A549 (cell line): ENCODE data around the gene MRRF. TPM values are rescaled to one million over a fixed set of nuclear protein-coding genes. Genes with fewer than 3 reads are reported as not detected.

Experiments used
- ATAC-seq, 2 experiments: fragments of 200-7000 bp in 1 of 2; fragments of >200 bp in 1 of 2; cut with Nextera tagmentation in 1 of 2; cut with Tn5 transposase in 1 of 2; 3 replicates each; pipeline versions ENCODE4 v1.8.0 to v1.9.1; 2018 to 2020; ENCODE audit warnings: mild to moderate bottlenecking in 1 of 2, moderate library complexity in 1 of 2
- CTCF ChIA-PET: fragments of 300-600 bp; sonication (Branson Sonifier 250); formaldehyde crosslinking; extraction: SDS; loops from one replicate; lab custom pipeline; 2021; ENCODE audit warnings: antibody characterized with exemption, inconsistent platforms; lab: Yijun Ruan, JAX
- POLR2A ChIA-PET: fragments of 350-600 bp; formaldehyde crosslinking; extraction: SDS; loops from one replicate; lab custom pipeline; 2021; ENCODE audit warnings: antibody characterized with exemption, inconsistent platforms; lab: Yijun Ruan, JAX
- DNase-seq, 2 experiments: peaks; one replicate each; pipeline versions ENCODE4 v3.0.0 to v3.0.0-alpha.2; 2011 to 2016; ENCODE audit warnings: low read depth in 1 of 2, low spot score in 1 of 2
- FAIRE-seq: peaks from 2 replicates; lab custom pipeline; 2011; peaks lifted over from hg19 to GRCh38; lab: Jason Lieb, UNC
- H3K27ac ChIP-seq, 2 experiments: fragments of >200 bp; sonication (Bioruptor Twin); formaldehyde crosslinking; 3 replicates each; pipeline ENCODE4 v1.5.1; 2016 to 2017
- H3K4me1 ChIP-seq: fragments of >200 bp; sonication (Bioruptor Twin); formaldehyde crosslinking; 3 replicates; pipeline ENCODE4 v1.6.1; 2016
- H3K4me2 ChIP-seq: fragments of >200 bp; sonication (Bioruptor Twin); formaldehyde crosslinking; 3 replicates; pipeline ENCODE4 v1.6.1; 2016
- H3K4me3 ChIP-seq: fragments of >200 bp; sonication (Bioruptor Twin); formaldehyde crosslinking; 3 replicates; pipeline ENCODE4 v1.5.1; 2016
- H3K9me3 ChIP-seq: fragments of >200 bp; sonication (Bioruptor Twin); formaldehyde crosslinking; 3 replicates; pipeline ENCODE4 v1.6.1; 2016
- BCL3 ChIP-seq: fragments of >200 bp; sonication (Bioruptor Twin); formaldehyde crosslinking; IDR thresholded peaks from 3 replicates; pipeline ENCODE4 v1.6.1; 2016
- CHD4 ChIP-seq: fragments of 200-600 bp; sonication (generic); IDR thresholded peaks from 2 replicates; pipeline ENCODE4 v1.6.1; 2016; ENCODE audit warnings: antibody characterized with exemption, mild to moderate bottlenecking, borderline replicate concordance
- EHF ChIP-seq: fragments of 250-450 bp; sonication (Bioruptor Pico); IDR thresholded peaks from 2 replicates; pipeline ENCODE4 v1.5.0; 2020; ENCODE audit warnings: mild to moderate bottlenecking
- EHMT2 ChIP-seq: fragments of 200-600 bp; sonication (generic); IDR thresholded peaks from 2 replicates; pipeline ENCODE4 v1.6.1; 2016; ENCODE audit warnings: antibody characterized with exemption, low read depth, mild to moderate bottlenecking, moderate library complexity
- FOSB ChIP-seq: fragments of 250-450 bp; sonication (Bioruptor Pico); IDR thresholded peaks from 2 replicates; pipeline ENCODE4 v1.5.0; 2020; ENCODE audit warnings: mild to moderate bottlenecking, moderate library complexity
- FOXS1 ChIP-seq: fragments of 250-450 bp; sonication (Bioruptor Pico); IDR thresholded peaks from 2 replicates; pipeline ENCODE4 v1.5.0; 2020; ENCODE audit warnings: mild to moderate bottlenecking, moderate library complexity
- GATA3 ChIP-seq: IDR thresholded peaks from 2 replicates; pipeline ENCODE4 v1.6.1; 2012; ENCODE audit warnings: borderline replicate concordance
- HOXB5 ChIP-seq: fragments of 250-450 bp; sonication (Bioruptor Pico); IDR thresholded peaks from 2 replicates; pipeline ENCODE4 v1.5.0; 2020; ENCODE audit warnings: mild to moderate bottlenecking, moderate library complexity
- JUN ChIP-seq, 2 experiments: fragments of >200 bp; sonication (Bioruptor Twin); formaldehyde crosslinking; IDR thresholded peaks; 2 replicates in 1 of 2; 3 replicates in 1 of 2; pipeline ENCODE4 v1.6.1; 2016 to 2017
- JUNB ChIP-seq: fragments of >200 bp; sonication (Bioruptor Twin); formaldehyde crosslinking; IDR thresholded peaks from 2 replicates; pipeline ENCODE4 v1.6.1; 2016
- KDM1A ChIP-seq: fragments of 200-600 bp; sonication (generic); IDR thresholded peaks from 2 replicates; pipeline ENCODE4 v1.6.1; 2016; ENCODE audit warnings: low read depth, mild to moderate bottlenecking
- KDM5A ChIP-seq: fragments of 200-600 bp; sonication (generic); IDR thresholded peaks from 2 replicates; pipeline ENCODE4 v1.6.1; 2016; ENCODE audit warnings: antibody characterized with exemption, mild to moderate bottlenecking
- PHF8 ChIP-seq: fragments of 200-600 bp; sonication (generic); IDR thresholded peaks from 2 replicates; pipeline ENCODE4 v1.6.1; 2016; ENCODE audit warnings: low read depth, mild to moderate bottlenecking, antibody characterized with exemption, moderate library complexity, borderline replicate concordance
- RAD21 ChIP-seq, 2 experiments: fragments of >200 bp in 1 of 2; sonication (Bioruptor Twin) in 1 of 2; formaldehyde crosslinking in 1 of 2; IDR thresholded peaks in 1 of 2; conservative IDR thresholded peaks in 1 of 2; 2 replicates in 1 of 2; 3 replicates in 1 of 2; pipeline ENCODE4 v1.6.1; 2012 to 2018; ENCODE audit warnings: inconsistent platforms in 1 of 2
- RNF2 ChIP-seq: fragments of 200-600 bp; sonication (generic); IDR thresholded peaks from 2 replicates; pipeline ENCODE4 v1.6.1; 2016; ENCODE audit warnings: low read depth, mild to moderate bottlenecking, antibody characterized with exemption, moderate library complexity, borderline replicate concordance
- ZC3H11A ChIP-seq: fragments of 450-650 bp; IDR thresholded peaks from 2 replicates; pipeline ENCODE4 v1.6.1; 2014; ENCODE audit warnings: antibody characterized with exemption, mild to moderate bottlenecking
- ZFP36 ChIP-seq: fragments of 450-650 bp; IDR thresholded peaks from 2 replicates; pipeline ENCODE4 v1.6.1; 2014; ENCODE audit warnings: borderline replicate concordance; ENCODE audit not compliant: partially characterized antibody
- ZNF302 ChIP-seq: fragments of 250-450 bp; sonication (Bioruptor Pico); IDR thresholded peaks from 2 replicates; pipeline ENCODE4 v1.9.0; 2021; ENCODE audit warnings: inconsistent platforms, mild to moderate bottlenecking, moderate library complexity
- WGBS: methylation state at CpG from one replicate; pipeline ENCODE4 v1.1.6; 2017; ENCODE audit errors: missing lambda C conversion rate; 5-methylcytosine and 5-hydroxymethylcytosine counted together
- polyA plus RNA-seq, 4 experiments: library from polyadenylated mRNA; depleted of rRNA in 3 of 4; stranded (reverse); fragments of >200 nt; fragmentation: RNase III in 1 of 4; extraction: RNeasy Plus Mini Kit Qiagen cat#74134 plus additional on column Dnase treatment in 1 of 4; gene quantifications; 2 replicates in 3 of 4; 3 replicates in 1 of 4; pipeline ENCODE4 v1.2.3, GENCODE V29; 2011 to 2017
- TF ChIP-seq, protein P1 (sequence below): fragments of >200 bp; sonication (Bioruptor Twin); formaldehyde crosslinking; IDR thresholded peaks from 2 replicates; pipeline ENCODE4 v1.6.1; 2016
- TF ChIP-seq, protein P2 (sequence below): fragments of 450-650 bp; IDR thresholded peaks from 2 replicates; pipeline ENCODE4 v1.6.1; 2014; ENCODE audit warnings: antibody characterized with exemption
- TF ChIP-seq, protein P3 (sequence below): fragments of >200 bp; sonication (Bioruptor Twin); formaldehyde crosslinking; IDR thresholded peaks from 3 replicates; pipeline ENCODE4 v1.5.1; 2016

The MRRF gene
- polyA plus RNA-seq, 2 of the 4 experiments (the other 2 are of a cell fraction), result 63.6 to 107 TPM

GRCh38 chr9:122218935-122219855 is 45.5 kb upstream of the MRRF start (continued):
- TF ChIP-seq FOXS1, result no peak
- TF ChIP-seq RNF2, result no peak
- TF ChIP-seq EHMT2, result no peak
- TF ChIP-seq RAD21 (conservative IDR thresholded peaks at IDR 0.05 in 1 of 2, IDR thresholded peaks at IDR 0.05 in 1 of 2), result no peak
- TF ChIP-seq EHF (CRISPR knock-in tag), result no peak

GRCh38 chr9:122219856-122220672 is 44.6 kb upstream of the MRRF start:
- no peak overlapping the region for H3K27ac ChIP-seq
- TF ChIP-seq KDM1A (no peak), FOSB (no peak), RAD21 (conservative IDR thresholded peaks at IDR 0.05 in 1 of 2, IDR thresholded peaks at IDR 0.05 in 1 of 2) (no peak), HOXB5 (CRISPR knock-in tag) (no peak), CHD4 (no peak), GATA3 (no peak), EHMT2 (no peak)
- TF ChIP-seq, protein P1, sequence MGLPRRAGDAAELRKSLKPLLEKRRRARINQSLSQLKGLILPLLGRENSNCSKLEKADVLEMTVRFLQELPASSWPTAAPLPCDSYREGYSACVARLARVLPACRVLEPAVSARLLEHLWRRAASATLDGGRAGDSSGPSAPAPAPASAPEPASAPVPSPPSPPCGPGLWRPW, result no peak
- TF ChIP-seq, protein P2, sequence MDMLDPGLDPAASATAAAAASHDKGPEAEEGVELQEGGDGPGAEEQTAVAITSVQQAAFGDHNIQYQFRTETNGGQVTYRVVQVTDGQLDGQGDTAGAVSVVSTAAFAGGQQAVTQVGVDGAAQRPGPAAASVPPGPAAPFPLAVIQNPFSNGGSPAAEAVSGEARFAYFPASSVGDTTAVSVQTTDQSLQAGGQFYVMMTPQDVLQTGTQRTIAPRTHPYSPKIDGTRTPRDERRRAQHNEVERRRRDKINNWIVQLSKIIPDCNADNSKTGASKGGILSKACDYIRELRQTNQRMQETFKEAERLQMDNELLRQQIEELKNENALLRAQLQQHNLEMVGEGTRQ, result no peak
- H3K4me3 ChIP-seq, result no peak overlapping the region
- CTCF ChIA-PET, result no interaction called here
- 62% methylated on average over 55 of the region's 57 CpGs for WGBS
- POLR2A ChIA-PET, result no interaction called here
- 0 out of 3 replicates have a peak, but pooled peaks cover 5% of the 10 kb centered on the region for H3K4me1 ChIP-seq
- no peak for DNase-seq
- H3K9me3 ChIP-seq, result no peaks in the 10 kb centered on the region
- FAIRE-seq, result no peak
- H3K4me2 ChIP-seq, result no peak overlapping the region
- ATAC-seq, result no peak

DNA sequence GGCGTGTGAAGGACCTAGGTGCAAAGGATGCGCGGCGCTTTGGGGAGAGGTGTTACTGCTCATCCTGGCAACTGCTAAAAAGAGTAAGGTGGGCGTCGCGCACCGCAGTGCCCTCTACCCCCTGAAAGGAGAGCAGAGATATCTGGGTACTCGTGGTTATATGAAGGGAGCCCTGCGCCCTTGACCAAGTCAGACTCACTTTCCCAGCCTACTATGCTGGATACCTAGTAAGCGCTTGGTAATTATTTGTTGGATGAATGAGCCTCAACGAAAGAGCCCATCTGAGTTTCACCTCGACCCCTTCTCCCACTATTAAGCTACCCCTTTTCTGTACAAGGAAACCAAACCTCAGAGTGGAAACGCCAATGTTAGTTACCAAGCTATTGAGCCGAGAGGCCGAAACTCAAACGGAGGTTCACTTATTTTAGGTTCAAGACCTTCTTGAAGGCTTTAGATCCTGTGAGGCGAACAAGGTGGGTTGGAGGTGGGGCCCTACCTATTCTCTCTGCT is 44.0 kb upstream of the MRRF start:
- ChIA-PET CTCF (no interaction called here), POLR2A (no interaction called here)
- FAIRE-seq (no peak), ATAC-seq (no peak), DNase-seq (no peak)
- no peak overlapping the region for H3K27ac ChIP-seq
- no peak overlapping the region for H3K4me2 ChIP-seq
- H3K9me3 ChIP-seq, result no peaks in the 10 kb centered on the region
- no peak for TF ChIP-seq ZNF302
- TF ChIP-seq KDM1A, result no peak
- TF ChIP-seq ZFP36, result no peak
- no peak for TF ChIP-seq JUNB
- H3K4me3 ChIP-seq, result no peak overlapping the region
- 83% methylated on average over 18 of the region's 18 CpGs for WGBS
- H3K4me1 ChIP-seq, result 0 out of 3 replicates have a peak, but pooled peaks cover 5% of the 10 kb centered on the region

DNA sequence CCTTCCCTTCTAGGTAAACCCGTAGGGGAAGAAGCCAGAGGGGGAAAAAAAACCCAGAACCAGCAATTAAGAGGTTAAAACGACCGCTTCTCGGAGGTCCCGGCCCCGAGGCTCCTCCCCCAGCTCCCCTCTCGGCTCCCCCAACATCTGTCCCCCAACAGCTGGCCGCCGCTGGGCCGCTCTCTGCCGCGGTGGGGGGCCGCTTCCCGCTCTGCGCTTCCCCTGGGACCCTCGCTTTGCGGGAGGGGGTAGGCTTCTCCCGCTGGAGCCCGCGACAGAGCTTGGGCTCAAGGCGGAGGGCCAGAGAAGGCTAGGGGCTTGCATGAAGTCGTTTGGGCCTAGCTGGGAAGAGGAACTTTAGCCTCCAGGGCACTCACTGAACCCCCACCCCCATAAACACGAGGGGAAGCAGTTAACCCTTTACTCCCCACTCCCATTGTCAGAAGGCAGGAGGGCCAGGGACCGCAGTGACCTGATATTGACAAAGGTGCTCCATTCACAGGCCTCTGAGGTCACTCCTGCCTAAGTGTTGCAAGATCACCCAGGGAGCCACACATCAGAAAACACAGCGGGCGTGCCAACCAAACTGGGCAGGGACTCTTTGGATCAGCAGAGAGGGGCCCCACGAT is 43.4 kb upstream of the MRRF start:
- Histone ChIP-seq H3K4me1 (0 out of 3 replicates have a peak, but pooled peaks cover 5% of the 10 kb centered on the region), H3K9me3 (no peaks in the 10 kb centered on the region), H3K4me3 (no peak overlapping the region), H3K27ac (no peak overlapping the region), H3K4me2 (no peak overlapping the region)
- POLR2A ChIA-PET, result no interaction called here
- FAIRE-seq, result no peak
- 63% methylated on average over 24 of the region's 27 CpGs for WGBS
- no peak for DNase-seq
- ATAC-seq, result no peak
- CTCF ChIA-PET, result no interaction called here
- no peak for TF ChIP-seq KDM1A
- TF ChIP-seq, protein P3, sequence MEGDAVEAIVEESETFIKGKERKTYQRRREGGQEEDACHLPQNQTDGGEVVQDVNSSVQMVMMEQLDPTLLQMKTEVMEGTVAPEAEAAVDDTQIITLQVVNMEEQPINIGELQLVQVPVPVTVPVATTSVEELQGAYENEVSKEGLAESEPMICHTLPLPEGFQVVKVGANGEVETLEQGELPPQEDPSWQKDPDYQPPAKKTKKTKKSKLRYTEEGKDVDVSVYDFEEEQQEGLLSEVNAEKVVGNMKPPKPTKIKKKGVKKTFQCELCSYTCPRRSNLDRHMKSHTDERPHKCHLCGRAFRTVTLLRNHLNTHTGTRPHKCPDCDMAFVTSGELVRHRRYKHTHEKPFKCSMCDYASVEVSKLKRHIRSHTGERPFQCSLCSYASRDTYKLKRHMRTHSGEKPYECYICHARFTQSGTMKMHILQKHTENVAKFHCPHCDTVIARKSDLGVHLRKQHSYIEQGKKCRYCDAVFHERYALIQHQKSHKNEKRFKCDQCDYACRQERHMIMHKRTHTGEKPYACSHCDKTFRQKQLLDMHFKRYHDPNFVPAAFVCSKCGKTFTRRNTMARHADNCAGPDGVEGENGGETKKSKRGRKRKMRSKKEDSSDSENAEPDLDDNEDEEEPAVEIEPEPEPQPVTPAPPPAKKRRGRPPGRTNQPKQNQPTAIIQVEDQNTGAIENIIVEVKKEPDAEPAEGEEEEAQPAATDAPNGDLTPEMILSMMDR, result no peak
- TF ChIP-seq JUN (IDR thresholded peaks at IDR 0.05), result no peak
- no peak for TF ChIP-seq BCL3
- no peak for TF ChIP-seq EHF (CRISPR knock-in tag)
- no peak for TF ChIP-seq RAD21 (conservative IDR thresholded peaks at IDR 0.05 in 1 of 2, IDR thresholded peaks at IDR 0.05 in 1 of 2)
- TF ChIP-seq KDM5A, result no peak
- no peak for TF ChIP-seq PHF8
- no peak for TF ChIP-seq ZC3H11A
- no peak for TF ChIP-seq FOXS1
